NCI-H460 (cell line): ENCODE measurements around the gene ATP2A2. TPM values are rescaled to one million over a fixed set of nuclear protein-coding genes. Genes with fewer than 3 reads are reported as not detected.
"Not testable (repeated sequence)": the region's sequence is repeated elsewhere in the genome, so short reads cannot be mapped to it uniquely, and the experiment has no call there.

Source experiments
- DNase-seq: peaks from one replicate; pipeline ENCODE4 v3.0.0-alpha.2; 2016; ENCODE audit warnings: low read depth; ENCODE audit errors: extremely low read depth
- total RNA-seq: library from RNA; depleted of rRNA; stranded (reverse); fragments of >200 nt; shearing (Covaris generic); gene quantifications from 2 replicates; pipeline ENCODE4 v1.2.3, GENCODE V29; 2014

The ATP2A2 gene
- total RNA-seq, 1 experiment from 2014 or later: 150 TPM

- DNase-seq: no peak
These were observed 80.2 kb downstream of the ATP2A2 start for GRCh38 chr12:110361216-110361615.

GRCh38 chr12:110365489-110366320 lies 84.7 kb downstream of the ATP2A2 start:
- DNase-seq: no peak

GRCh38 chr12:110366321-110367142 lies 85.5 kb downstream of the ATP2A2 start:
- DNase-seq: no peak

- no peak for DNase-seq
These were observed 86.3 kb downstream of the ATP2A2 start for GRCh38 chr12:110367181-110367864.

GRCh38 chr12:110369992-110370391 lies 88.9 kb downstream of the ATP2A2 start:
- no peak for DNase-seq

- DNase-seq: no peak
These were observed 89.7 kb downstream of the ATP2A2 start for GRCh38 chr12:110370732-110371231.

- no peak for DNase-seq
These were observed 90.5 kb downstream of the ATP2A2 start for GRCh38 chr12:110371408-110372055.

GRCh38 chr12:110372056-110372425 lies 91.0 kb downstream of the ATP2A2 start:
- DNase-seq: no peak

GRCh38 chr12:110373025-110373424 lies 92.0 kb downstream of the ATP2A2 start:
- no peak for DNase-seq

- DNase-seq: no peak
These were observed 92.4 kb downstream of the ATP2A2 start for GRCh38 chr12:110373425-110373824.

- no peak for DNase-seq
These were observed 93.0 kb downstream of the ATP2A2 start for GRCh38 chr12:110373962-110374611.

- DNase-seq: not testable (repeated sequence)
These were observed 97.2 kb downstream of the ATP2A2 start for GRCh38 chr12:110378131-110378790.

GRCh38 chr12:110379197-110379596 lies 98.2 kb downstream of the ATP2A2 start:
- no peak for DNase-seq

GRCh38 chr12:110379631-110380030 lies 98.6 kb downstream of the ATP2A2 start:
- DNase-seq: no peak

GRCh38 chr12:110382683-110383082 lies 101.6 kb downstream of the ATP2A2 start:
- no peak for DNase-seq
